Astrocyte of the spinal cord (primary cell): ENCODE results near the gene ARHGAP28.

Source experiments
- DNase-seq: peaks from one replicate; pipeline ENCODE4 v3.0.0; 2011; ENCODE audit warnings: low read depth, low spot score
- H3K4me3 ChIP-seq: 2 replicates; pipeline ENCODE4 v1.5.1; 2011; ENCODE audit warnings: low read depth, mild to moderate bottlenecking, low read length, moderate library complexity
- CTCF ChIP-seq: IDR thresholded peaks from 2 replicates; pipeline ENCODE4 v1.5.1; 2012; ENCODE audit warnings: low read depth, mild to moderate bottlenecking, low read length, inconsistent platforms
- in situ Hi-C: cut with HindIII; loops from 2 replicates; pipeline ENCODE4 v1.10.0; 2017; ENCODE audit warnings: low sequenced_read_pairs

ARHGAP28 gene

DNA sequence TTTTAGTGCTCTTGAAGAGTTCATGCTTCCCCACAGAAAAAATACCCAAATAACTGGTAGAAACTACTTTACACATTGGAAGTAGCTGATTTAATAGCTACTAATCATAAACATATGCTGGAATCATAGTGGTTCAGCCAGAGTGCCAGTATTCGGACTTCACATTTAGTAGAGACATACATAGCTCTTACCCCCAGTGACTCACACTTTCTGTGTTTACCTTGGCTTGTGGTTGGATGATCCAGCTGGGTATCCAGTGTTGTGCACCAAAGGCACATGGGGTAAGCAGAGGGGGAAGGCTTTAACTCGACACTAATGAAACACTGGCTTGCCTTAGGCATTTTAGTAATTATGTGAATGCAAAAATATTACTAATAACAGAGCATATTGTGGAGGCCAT lies 18.1 kb downstream of the ARHGAP28 start:
- in situ Hi-C loops, result no loop called here
- H3K4me3 ChIP-seq, result no peak overlapping the region
- no peak for TF ChIP-seq CTCF
- DNase-seq, result peak; percentile 97

- no peak for TF ChIP-seq CTCF
- in situ Hi-C loops, result no loop called here
- H3K4me3 ChIP-seq, result no peak overlapping the region
- peak; percentile 24 for DNase-seq
These were observed 18.7 kb downstream of the ARHGAP28 start for GRCh38 chr18:6748241-6748640.

DNA sequence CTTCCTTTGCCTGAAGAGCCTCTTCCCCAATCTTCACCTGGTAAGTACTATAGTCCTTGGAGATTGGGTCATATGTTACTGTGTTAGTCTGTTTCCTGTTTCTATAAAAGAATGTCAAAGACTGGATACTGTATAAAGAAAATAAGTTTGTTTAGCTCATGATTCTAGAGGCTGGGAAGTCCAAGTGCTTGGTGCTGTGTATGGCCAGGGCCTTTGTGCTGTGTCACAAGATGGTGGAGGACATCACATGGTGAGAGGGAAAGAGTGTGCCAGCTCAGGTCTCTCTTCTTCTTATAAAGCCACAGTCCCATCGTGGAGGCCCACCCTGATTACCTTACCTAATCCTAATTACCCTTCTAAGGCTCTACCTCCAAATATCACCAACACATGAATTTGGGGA lies 20.9 kb downstream of the ARHGAP28 start:
- H3K4me3 ChIP-seq, result no peak overlapping the region
- in situ Hi-C loops, result no loop called here
- DNase-seq, result no peak
- no peak for TF ChIP-seq CTCF

DNA sequence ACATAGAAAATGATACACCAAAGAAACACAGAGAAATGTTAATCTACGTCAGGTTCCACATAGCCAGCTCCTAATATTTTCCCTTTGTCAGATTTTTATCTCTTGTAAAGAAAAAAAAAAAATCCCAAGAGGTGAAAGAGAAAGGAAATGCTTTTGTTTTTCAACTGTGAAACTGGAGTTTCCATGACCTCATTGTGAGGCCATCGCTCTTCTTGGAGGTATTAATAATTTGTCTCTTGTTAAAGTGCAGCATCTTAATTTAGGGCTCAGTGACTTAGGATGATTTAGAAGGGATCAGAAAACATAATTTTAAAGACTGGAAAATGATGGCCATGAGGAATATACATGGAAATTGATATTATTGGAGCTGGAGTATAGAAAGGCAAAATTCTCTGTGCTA lies 21.7 kb downstream of the ARHGAP28 start:
- TF ChIP-seq CTCF, result no peak
- DNase-seq, result peak; percentile 60
- in situ Hi-C loops, result no loop called here

DNA sequence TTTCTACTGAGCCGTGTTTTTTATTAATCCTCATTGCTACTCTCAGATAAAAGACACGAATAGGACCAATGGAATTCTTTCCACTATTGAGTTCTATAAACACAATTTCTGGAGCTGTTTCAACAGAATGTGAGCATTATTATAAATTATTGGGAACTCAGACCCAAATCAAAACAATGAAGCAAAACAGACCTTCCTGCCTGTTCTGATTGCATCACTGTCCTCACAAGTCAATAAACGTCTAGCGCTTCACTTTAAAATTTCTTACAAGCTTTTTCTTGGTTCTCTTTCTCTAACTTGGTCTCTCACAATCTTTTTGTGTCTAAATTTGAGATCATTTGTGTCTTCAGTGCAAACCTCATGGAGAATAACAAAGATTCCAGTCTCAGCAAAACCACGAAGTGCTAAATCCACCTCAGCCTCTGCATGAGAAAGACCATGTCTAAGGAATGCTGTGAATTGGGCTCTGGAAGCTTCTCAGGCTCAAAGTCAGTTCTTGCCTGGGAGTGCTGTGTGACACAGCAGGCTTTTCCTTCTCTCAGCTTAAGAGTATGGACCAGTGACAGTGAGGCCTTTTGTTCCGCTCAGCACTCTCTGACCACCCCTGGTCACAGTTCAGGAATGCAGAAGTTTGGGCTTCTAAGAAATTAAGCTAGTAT lies 22.8 kb downstream of the ARHGAP28 start:
- DNase-seq, result peak; percentile 94
- in situ Hi-C loops, result no loop called here
- H3K4me3 ChIP-seq, result no peak overlapping the region
- TF ChIP-seq CTCF, result no peak

More for the DNA sequence above, 21.7 kb downstream of the ARHGAP28 start:
- H3K4me3 ChIP-seq, result no peak overlapping the region

- TF ChIP-seq CTCF, result no peak
- DNase-seq, result no peak
- in situ Hi-C loops, result no loop called here
- no peak overlapping the region for H3K4me3 ChIP-seq
These were observed 25.6 kb downstream of the ARHGAP28 start for GRCh38 chr18:6755107-6755506.

GRCh38 chr18:6757931-6758330 lies 28.4 kb downstream of the ARHGAP28 start:
- no peak overlapping the region for H3K4me3 ChIP-seq
- in situ Hi-C loops, result no loop called here
- no peak for TF ChIP-seq CTCF
- peak; percentile 58 for DNase-seq
